Stimulated activated CD8-positive, alpha-beta memory T cell treated with anti-CD3 and anti-CD28 coated beads, Interleukin-4, amount 100 ng/mL, for 1 hour (primary cell): ENCODE data around the gene SNAPC4.
A peak's percentile ranks its signal among the peaks of the same experiment; 100 is the strongest.

Experiments
- DNase-seq, 2 donors: peaks; one replicate each; pipeline ENCODE4 v3.0.0-alpha.2; 2020; ENCODE audit warnings: low read depth in 2 of 2, low spot score in 1 of 2

Gene SNAPC4

DNA sequence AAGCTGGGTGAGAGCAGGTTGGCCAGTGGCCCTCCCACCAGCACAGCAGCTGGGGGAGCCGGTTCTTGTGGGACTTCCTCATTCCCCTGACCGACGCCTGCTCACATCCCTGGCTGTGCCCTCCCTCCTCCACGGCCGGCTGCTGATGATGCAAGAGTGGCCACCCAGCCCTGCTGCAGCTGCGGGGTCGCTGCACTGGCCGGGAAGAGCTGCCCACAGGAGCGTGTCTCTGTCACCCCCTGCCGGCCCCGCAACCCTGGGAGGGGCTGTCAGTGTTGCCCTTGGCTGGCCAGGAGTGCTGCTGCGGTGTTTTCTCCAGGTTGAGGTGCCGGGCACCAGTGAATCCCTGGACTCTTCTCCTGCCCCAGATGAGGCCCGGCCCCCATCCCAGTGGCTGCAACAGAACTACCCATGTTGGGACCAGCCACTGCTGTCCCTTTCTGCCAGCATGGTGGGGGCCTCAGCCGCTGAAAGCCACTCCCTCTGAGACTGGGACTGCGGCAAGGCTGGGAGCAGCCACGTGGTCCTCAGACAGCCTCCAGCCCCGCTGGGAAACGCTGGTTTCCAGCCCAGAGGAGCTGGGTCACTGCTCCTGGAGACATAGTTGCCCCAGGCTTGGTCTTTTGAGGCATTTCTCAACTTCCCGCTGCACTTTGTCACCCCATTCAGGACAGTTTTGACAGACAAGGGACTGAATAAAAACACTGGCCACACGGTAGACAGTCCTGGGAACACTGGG is 27.2 kb downstream of the SNAPC4 start:
- no peak for DNase-seq

GRCh38 chr9:136372006-136372405 is 28.0 kb downstream of the SNAPC4 start:
- no peak for DNase-seq

DNA sequence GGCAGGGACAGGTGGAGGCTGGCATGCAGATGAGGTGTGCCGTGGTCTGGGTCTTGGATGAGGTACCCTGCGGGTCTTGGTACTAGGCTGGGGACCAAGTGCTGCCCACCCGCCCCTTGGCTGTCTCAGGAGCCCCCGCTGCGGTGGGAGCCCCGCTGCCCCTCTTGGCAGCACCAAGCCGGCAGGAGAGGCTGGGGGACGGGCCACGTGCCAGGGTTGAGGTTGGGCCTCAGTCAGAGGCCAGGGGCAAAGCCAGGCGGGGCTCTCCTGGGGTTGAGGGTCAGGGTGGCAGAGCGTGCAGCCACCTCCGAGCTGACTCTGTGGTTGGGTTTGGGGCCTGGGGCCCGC is 28.5 kb downstream of the SNAPC4 start:
- DNase-seq = no peak

DNA sequence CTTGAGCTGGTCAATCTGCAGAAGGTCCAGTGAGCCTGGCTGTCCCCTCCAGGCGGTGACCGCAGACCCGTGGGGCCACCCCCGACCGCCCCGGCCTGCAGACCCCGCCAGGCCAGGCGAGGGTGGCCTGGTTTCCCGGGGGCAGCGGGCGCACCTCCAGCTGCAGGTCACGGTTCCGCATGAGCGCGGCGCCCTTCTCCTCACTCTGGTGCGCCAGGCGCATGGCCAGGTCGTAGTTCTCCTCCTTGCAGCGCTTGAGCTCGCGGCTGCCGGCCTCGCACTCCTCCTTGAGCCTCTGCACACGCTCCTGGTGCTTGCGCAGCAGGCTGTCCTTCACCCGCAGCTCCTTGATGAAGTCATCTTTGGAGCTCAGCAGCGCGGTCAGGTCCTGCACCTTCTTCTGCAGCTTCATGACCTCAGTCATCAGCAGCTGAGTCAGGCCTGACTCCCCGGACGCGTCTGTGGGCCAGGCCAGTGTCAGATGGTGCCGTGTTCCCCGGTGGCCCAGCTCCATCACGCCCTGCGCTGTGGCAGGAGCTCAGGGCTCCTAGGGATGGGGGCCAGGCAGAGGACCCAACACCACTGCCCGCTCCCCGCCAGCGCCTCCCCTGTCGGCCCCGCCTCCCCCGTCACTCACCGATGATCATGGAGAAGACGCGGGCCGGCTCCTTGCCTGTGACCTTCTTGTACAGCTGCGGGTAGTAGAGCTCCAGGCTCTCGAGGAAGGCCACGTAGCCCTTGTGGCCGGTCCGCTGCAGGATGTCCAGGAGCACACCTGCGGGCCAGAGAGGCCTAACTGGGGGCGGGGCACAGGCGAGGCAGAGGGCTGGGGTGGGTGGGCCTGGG is 29.1 kb downstream of the SNAPC4 start:
- no peak for DNase-seq

- DNase-seq = no peak
Observed at GRCh38 chr9:136370037-136370436, 29.9 kb downstream of the SNAPC4 start.

DNA sequence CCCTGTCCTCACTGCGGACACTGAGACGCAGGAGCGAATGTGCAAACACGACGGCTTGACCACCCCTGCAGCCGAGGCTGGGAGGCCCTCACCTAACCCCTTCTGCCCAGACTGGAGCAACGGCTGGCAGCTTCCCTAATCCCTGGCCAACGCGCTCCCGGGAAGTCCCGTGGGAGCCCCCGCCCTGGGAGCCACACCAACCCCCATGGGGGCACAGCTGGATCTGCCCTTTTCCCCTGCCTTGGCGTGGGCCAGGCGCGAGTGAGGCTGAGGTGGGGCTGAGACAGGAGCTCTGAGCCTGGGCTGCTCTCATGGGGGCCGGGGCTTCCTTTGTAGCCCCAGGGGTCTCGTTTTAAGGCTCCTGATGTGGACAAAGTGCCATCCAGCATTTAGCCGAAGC is 31.8 kb downstream of the SNAPC4 start:
- DNase-seq = no peak

DNA sequence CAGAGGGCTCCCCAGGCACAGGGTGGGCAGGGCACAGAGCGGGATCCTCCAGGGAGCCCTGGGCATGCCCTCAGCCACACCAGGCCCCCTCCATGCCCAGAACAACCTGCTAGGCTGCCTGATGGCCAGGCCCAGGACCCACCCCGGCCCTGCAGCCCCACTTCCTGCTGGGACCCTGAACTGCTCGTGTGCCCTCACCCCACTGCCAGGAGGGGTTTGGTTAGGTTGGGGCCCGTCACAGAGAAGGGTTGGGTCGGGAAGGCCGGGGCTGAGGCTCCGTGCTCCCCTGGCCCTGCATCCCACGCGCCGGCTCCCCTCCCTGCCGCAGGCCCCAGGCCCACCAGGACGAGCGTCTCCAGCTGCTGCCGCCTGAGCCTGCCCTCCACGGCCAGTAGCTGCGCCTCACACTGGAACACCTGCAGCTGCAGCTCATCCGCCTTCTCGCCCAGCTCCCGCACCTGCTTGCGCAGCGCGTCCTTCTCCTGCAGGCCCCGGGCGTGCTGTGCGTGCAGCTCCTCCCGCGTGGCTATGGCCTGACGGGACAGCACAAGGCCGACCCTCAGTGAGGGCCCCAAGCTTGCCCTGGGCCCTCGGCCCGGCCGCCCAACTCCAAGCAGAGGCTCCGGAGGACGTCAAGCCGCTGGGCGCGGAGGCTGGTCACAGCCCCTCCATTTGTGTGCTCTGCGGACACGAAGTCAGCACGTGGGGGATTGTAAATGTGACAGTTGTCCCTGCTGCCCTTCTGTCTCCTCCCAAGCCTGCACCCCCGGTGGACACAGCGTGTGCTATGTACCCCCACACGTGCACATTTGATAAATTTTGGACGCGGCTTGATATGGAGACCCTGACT is 32.4 kb downstream of the SNAPC4 start:
- DNase-seq = no peak

- no peak for DNase-seq
Observed at GRCh38 chr9:136366826-136367225, 33.1 kb downstream of the SNAPC4 start.

DNA sequence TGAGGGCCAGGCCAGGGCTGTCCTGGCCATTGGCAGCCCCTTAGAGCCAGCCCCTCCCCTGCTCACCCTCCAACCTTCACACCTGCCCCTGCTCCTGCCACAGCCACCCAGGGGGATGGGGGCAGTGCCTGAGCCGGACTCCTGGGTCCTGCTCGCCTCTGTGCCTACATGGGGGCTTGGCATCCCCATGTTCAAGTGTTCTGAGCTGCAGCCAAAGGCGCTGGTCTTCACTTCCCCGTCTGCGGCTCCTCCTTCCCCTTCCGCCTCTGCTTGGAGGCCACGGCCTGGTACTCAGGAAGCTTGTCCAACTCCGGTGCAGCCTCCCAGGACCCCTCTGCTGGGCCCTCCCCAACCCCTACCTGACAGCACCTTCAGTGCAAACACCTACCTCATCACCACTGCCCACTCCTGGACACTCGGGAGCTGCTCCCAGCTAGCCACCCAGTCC is 34.2 kb downstream of the SNAPC4 start:
- DNase-seq = no peak

GRCh38 chr9:136364942-136365774 is 34.8 kb downstream of the SNAPC4 start:
- DNase-seq = no peak

DNA sequence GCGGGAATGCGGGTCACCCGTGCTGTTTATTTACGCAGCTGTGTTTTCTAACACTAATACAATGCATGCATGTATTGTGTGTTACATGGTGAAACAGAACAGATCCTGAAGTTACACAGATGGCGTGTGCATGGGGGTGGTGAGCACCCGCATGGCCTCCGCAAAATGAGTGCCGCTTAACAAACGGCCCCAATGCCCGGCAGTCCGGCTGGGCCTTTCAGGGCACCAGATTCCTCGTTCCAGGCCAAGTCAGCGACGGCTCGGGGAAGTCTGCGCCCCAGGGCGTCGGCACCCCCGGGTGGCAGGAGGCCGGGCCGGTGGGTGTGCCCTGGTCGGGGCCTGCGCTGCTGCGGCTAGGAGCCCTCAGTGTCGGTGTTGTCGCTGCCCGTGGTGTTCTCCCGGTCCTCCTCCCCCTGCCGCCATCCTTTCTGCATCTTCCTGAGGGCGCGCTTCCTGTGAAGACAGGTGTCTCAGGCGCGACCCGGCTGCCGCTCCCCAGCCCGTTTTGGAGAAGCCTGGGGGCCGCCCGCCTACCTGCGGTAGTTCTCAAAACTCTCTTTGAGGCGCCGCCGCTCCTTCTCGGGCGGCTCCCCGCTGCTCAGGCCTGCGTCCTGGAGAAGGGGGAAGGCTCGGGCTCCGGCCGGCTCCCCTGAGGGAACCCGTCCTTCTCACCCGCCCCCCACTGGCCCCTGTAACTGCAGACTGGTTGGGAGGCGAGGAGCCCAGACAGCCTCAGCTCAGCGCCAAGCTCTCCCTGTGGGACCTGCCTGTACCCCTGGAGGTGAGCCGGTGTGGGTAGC is 35.8 kb downstream of the SNAPC4 start:
- DNase-seq = no peak

DNA sequence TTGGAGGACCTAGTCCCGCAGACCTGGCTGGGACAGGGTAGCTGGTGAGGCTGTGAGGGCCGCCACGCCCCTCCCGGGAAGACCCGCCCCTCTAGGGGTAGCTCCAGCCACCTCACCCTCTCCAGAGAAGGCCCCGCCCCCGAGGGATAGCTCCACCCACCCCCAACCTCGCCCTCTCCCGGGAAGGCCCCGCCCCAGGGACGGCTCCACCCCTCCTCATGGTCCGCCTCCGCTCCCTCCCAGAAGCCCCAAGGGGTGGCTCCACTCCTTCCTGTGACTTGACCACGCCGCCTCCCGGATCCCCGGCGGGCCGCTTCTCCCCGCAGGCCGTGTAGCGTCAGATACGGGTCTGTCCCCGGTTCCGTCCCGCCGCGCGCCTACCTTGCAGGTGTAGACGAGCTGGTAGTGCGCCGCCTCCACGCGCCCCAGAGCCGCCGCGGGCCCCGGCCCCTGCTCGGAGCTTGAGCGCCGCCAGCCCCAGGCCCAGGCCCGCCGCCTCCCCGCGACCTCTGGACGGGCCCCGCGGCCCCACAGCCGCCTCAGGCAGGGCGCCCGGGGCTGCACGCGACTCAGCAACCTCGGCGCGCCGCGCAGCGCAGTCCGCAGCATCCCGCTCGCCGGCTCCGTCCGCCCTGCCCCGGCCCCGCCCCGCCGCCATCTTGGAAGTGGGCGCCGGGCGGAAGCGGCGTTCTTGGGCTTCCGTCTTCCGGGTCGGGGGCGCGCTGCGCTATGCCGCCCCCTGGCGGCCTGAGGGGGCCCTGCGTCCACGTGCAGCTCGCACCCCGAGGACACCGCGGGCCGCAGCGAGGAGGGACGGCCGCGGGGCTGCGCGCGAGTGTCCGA is 36.6 kb downstream of the SNAPC4 start, which contains the start of gene DNLZ:
DNLZ (minus strand) TSS at position 639 of the 843 bp plus-strand sequence; CDS start at position 609, 30 bp downstream.
- DNase-seq = peak; percentile 88 to 90

GRCh38 chr9:136362450-136362784 is 37.6 kb downstream of the SNAPC4 start:
- DNase-seq = no peak

DNA sequence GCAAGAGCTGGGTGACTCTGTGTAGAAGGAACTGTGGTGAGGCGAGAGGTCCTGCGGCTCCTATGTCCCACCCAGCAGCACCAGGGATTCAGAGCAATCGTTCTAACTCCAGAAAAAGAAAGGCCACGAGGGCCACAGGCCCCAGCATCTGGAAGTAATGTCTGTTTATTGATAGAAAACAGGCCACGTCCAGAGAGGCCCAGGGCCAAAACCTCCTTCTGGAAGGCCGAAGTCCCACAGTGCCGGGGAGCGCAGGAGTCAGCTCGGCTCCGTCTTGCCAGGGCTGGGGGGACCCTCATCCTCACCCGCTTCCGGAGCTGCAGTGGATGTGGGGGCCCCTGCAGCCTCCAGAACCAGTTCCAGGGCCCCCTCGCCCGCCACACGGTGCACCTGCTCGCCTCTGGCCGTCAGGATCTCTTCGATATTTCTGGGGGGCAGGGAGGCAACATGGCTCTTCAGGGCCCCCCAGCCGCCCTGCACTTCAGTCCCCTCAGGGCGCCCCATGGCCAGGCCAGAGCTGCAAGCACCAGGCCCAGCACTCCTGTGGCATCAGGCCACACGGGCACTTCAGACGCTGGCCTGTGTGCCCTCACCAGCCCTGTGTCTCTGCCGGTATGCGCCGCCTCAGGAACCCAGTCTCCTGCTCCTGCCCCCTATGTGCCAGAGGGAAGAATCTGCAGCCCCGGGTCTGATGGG is 38.1 kb downstream of the SNAPC4 start:
- no peak for DNase-seq

GRCh38 chr9:136361047-136361753 is 38.8 kb downstream of the SNAPC4 start:
- DNase-seq = no peak

DNA sequence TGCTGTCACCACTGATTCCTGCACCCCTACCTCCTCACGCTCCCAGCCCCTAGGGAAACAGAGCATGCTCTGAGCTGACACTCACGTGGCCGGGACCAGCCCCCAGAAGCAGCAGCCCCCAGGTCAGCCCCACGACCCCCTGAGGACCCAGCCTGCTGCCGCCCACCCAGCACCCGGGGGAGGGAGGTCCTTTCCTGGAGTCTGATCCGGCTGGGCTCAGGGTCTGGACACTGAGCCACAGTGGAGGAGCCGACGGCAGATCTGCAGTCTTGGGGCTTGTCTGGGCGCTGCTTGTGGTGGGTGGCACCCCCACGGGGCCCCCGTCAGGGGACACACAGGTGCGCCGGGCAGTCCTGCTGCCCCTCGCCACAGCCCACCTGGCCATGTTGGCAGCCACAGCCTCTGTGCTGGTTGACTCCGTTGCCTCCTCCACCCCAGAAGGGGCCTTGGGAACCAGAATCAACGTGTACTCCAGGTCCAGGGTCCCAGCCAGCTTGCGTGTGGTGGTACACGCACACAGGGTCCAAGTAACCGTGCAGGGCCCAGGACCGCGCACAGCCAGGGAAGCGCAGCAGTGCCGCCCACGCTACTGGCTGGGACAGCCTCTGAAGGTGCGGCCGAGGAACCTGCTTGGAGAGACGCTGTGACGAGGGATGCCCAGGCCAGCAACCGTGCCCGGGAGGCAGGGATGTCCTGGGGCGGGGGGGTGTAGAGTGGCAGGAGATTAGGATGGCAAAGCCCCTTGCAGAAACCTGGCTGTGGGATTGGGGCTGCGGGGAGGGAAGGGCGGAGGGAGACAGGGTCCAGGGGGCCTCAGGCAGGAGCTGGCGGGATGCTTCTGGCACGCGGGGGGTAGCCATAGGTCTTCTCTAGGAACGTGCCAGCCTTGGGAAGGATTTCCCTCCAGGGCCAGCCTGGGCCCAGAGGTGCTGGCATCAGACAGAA is 39.9 kb downstream of the SNAPC4 start:
- no peak for DNase-seq

- DNase-seq = no peak
Observed at GRCh38 chr9:136358888-136359287, 41.1 kb downstream of the SNAPC4 start.
